Hematopoietic multipotent progenitor cell (in vitro differentiated cells): Measurements from ENCODE around the gene SPI1. TPM values are rescaled to one million over a fixed set of nuclear protein-coding genes. Genes with fewer than 3 reads are reported as not detected.
"Not testable (repeated sequence)": the region's sequence is repeated elsewhere in the genome, so short reads cannot be mapped to it uniquely, and the experiment has no call there.

Experiments used
- DNase-seq, 3 donors: peaks; one replicate each; pipeline ENCODE4 v3.0.0-alpha.2; 2011 to 2015; ENCODE audit warnings: low read depth in 2 of 3, low spot score in 2 of 3
- small RNA-seq: library from RNA; depleted of rRNA; stranded (forward); fragments of <200 nt; gene quantifications from one replicate; pipeline ENCODE3, GENCODE V24; 2012
- total RNA-seq: library from RNA; depleted of rRNA; stranded (reverse); fragments of >200 nt; gene quantifications from one replicate; pipeline ENCODE4 v1.2.3, GENCODE V29; 2012

SPI1 gene
- total RNA-seq, 1 donor, result 99.6 TPM

DNA sequence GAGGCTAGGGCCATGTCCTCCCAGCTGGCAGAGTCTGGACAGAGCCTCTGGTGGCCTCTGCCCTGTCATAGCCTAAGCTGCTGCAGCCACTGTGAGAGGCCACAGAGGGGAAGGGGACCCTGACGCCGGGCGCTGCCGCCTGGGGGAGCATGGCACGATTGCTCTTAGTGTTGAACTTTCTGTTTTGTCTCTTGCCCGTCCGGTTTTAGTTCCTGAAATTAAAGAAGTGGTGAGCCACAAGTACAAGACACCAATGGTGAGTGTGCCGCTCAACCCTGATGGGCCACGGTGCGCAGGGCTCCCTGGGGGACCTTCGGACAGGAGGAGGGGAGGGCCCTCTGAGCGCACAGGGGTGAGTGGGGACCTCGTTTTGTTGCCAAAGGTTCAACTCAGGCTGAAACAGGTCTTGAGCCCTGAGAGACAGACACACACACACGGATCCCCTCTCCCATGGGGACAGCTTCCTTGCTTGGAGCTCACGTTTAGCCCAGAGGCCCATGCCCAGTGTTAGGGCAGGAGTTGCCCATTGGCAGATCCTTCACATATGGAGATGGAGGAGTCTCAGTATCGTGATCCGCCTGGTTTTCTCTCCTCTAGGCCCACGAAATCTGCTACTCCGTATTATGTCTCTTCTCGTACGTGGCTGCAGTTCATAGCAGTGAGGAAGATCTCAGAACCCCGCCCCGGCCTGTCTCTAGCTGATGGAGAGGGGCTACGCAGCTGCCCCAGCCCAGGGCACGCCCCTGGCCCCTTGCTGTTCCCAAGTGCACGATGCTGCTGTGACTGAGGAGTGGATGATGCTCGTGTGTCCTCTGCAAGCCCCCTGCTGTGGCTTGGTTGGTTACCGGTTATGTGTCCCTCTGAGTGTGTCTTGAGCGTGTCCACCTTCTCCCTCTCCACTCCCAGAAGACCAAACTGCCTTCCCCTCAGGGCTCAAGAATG, 49.6 kb downstream of the SPI1 start:
- DNase-seq, result no peak

DNA sequence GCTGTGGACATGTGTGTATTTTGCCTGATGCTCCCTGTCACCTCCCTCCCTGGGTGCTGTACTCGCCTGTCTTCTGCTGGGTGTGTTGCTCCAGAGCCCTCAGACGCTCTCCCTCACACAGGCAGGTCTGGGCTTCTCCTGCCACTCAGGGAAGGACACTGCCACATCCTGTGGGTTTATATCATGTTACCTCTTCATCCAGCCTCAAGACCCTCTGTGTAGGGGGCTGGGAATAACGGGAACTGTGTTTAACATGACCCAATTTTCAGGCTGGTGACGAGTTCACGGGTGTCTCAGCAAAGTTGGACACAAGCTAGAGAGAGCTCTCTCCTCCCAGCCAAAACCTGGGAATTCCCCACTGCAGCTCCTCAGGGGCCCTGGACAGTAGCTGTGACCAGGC, 50.4 kb downstream of the SPI1 start:
- no peak for DNase-seq

DNA sequence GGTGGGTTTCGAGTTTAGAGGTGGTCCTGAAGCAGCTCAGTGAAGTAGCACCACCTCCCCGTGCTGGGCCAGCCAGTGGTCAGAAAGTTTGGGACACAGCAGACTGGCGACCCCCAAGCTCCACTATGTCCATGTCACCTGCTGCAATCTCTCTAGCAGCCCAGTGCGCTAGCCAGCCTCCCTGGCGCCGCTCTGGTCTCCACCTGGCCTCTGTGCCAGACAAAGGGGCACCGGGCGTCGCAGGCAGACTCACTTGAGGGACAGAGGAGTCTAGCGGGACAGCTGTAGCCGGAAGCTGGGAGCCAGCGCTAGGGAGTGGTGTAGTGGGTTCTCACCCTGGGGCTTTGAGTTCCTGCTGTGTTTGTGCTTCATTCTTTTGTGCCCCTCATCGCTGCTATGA, 51.3 kb downstream of the SPI1 start:
- no peak for DNase-seq

DNA sequence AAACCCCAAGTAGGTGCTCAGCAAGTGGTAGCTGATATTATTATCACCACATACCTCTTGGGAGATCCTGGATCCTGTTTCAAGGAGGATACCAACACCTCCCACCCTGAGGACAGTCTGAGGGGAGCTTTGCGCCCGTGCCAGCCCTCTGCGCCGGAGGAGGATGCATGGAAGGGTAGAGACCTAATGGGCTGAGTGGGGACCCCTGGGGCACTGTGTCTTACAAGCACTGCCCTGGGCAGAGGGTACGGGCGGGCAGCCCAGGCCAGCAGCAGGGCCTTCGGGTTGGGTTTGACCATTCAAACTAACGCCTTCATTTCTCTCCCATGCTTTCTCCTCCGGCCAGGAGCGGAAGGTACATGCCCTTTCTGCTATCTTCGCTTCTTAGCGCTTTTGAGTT, 52.1 kb downstream of the SPI1 start:
- DNase-seq, result no peak

DNA sequence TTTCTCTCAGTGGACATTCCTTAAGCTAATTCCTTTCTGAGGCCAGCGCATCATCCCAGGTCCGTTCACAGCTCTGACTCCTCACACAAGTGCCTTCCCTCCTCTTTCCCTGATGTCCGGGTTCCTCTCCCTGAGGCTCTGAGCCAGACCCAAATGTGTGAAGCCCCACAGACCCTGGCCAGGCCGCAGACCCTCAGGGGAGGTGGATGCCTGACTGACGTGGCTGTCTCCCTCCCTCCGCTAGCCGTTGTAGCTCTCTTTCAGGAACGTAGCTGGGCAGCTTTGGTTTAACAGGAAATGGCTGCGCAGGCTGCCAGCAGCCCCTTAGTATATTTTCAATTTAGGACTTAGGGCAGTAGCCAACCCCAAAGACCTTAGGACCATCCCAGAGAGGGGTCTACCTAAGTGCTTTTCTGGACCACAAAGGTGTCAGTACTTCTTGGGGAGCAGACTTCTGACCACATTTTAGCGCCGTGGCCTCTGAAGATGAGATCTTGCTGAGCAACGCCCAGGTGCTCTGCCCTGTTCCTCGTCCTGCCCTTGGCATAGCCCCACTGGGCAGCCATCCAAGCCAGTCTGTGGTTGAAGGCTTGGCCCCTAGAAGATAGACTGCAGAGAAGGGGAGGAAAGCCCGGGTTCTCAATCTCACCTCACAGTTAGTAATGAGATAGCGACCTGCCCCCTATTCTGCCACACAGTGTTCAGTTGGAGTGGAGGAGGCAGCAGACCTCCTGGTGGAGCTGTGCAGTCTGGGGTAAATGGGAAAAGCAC, 52.9 kb downstream of the SPI1 start:
- peak in 2 of 3 donors; percentile 28 to 55 for DNase-seq

DNA sequence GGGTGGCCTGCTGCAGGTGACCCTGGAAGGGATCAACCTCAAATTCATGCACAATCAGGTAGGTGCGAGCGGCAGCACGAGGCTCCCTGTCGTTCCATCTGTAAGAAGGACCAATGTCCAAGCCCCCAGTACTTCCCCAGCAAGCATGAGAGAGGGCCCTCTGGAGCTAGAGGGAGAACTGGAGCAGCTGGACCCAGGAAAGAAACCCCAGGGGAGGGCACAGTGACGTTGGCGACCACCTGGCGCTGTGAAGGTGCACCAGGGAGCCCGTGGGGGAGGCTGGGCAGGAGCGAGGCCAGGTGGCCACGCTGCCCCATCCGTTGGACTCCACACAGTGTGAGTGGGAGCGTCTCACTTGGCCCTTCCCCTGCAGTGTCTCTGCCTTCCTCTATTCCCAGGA, 53.8 kb downstream of the SPI1 start:
- DNase-seq, result no peak

DNA sequence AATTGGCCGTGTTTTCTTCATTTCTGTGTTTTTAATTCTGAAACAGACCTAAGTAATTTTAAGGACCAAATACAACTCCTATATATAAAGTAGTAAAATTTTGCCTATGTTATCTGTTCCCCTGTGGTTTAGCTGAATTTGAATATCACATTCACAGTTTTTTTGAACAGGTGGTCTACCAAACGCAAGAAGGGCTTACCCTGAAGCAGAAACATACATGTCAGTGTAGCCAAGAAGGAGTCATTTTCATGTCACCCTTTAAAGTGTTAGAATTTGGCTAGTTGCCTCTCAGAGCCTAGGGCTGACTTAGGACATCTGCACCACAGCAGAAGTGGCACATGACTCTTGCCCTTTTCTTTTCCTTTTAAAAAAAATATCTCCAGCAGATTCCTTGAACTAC, 60.2 kb downstream of the SPI1 start:
- no peak for DNase-seq

DNA sequence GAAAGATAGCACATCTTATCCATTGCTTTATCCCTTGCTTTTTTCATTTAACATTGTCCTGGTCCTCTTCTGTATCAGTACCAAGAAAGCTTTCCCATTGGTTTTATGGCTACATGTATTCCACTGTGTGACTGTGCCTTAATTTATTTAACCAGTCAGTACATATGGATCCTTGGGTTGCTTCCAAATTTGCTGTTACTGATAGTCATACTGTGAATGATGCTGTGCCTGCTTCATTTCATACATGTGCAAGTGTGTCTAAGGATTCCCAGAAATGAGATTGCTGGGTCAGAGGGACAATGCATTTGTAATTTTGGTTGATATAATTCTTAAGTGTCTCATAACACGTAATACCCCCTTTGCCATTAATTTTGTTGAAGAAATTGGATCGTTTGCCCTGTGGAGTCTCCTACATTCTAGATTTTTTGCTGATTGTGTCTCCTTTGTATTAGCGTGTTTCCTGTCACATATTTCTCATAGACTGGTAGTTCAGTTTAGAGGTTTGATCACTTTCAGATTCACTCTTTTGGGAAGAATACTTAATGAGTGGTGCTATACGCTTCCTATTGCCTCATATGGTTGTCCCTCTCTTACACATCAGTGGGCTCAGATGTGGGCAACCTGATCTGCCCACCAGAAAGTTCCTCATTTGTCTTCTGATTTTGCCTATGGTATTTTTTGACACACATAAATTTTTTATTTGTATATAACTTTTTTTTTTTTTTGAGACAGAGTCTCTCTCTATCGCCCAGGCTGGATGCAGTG, 61.1 kb downstream of the SPI1 start:
- DNase-seq, result no peak

DNA sequence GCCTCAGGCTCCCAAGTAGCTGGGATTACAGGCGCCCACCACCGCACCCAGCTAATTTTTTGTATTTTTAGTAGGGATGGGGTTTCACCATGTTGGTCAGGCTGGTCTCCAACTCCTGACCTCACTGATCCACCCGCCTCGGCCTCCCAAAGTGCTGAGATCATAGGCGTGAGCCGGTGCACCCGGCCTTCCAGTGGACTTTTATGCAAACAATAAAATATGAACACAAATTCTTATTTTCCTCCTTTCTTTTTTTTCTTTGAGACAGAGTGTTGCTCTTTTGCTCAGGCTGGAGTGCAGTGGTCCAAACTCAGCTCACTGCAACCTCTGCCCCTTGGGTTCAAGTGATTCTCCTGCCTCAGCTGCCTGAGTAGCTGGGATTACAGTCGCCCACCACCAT, 61.8 kb downstream of the SPI1 start:
- DNase-seq, result not testable (repeated sequence)

DNA sequence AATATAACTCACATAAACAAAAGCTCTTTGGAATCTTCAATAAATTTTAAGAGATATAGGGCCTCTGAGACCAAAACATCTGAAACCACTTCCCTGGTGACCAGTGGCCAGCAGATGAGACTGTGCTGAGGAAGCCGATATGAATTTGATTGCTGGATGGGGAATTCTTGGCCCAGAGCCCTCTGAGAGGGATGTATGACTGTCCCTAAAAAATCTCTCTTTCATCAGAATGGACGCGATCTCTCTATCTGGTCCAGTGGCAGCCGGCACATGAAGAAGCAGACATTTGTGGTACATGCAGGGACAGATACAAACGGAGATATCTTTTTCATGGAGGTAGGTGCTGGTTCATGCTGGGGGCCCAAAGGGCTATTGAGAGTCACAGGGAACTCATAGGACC, 63.4 kb downstream of the SPI1 start:
- no peak for DNase-seq

DNA sequence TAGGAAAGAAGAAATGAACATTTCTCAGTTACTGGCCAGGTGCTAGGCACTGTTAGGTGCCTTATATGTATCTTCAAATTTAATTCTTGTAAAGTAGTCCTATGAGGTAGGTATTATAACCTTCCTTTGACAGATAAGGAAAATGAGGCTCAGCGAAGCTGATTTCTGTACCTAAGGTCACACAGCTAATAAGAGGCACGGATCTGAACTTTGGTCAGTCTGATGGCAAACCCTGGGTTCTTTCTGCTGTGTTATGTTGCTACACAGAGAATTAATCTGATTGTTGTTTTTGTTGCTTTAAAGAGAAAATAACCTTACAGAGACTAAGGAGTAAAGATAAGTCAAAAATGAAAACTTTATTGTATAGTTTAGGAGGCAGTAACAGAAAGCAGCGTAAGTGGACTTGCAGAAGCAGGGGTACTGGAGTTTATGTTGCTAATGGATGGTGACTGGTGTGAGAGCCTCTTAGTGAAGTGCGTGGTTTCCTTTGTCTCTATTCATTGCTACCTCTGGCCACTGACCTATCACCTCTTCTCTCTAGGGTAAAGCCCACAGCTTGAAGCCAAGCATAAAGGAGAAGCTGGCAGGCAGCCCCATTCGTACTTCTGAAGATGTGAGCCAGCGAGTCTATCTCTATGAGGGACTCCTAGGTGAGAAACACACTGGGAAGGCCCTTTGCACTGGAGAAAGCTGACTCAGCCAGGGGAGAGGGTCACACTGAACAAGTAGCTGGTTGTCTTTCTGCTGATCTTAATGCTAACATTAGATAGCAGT, 70.1 kb downstream of the SPI1 start:
- no peak for DNase-seq

DNA sequence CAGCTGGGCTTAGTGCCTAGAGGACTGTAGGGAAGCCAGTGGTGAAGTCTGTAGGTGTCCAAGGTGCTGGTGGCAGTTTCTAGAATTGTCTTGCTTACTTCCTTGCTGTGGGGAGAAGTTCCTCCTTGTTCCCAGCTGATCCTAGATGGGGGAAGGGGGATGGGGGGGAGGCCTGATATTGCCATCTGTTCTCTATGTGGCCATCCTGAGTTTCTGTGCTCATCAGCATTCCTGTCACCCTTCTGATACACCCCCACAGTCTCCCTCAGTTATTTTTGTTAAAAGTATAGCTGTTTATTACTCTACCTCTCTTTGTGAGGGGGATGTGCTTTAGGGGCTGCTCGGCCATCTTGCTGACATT, 71.9 kb downstream of the SPI1 start:
- no peak for DNase-seq

DNA sequence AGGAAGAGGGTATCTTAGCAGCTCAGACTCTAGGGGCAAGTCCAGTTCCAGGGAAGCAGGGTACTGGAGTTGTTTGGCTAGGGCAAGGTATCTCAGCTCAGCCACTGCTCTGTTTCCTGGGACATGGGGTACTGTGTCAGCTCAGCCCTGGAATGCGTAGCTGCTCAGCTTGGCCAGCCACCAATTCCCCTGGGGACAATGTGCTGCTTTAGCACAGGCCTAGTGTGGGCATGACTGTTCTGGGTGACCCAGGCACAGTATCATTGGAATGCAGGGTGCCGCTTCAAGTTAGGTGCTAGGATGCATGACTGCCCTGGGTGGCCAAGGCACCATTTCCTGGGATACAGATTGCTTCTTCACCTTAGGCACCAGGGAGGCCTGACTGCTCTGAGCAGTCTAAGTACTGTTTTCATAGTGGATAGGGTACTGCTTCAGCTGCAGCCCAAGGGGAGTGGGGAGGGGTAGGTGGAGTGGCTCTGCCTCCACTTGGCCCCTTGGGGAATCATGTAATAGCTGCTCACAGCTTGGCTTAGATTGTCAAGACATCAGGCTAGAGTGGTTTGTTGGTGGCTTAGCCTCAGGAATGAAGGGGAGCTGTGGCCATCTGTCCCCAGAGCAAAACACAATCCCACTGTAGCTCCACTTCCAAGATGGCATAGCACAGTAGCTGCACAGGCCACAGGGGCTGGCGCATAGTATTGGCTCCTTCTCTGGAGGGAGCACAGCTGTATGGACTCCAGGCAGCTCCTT, 72.4 kb downstream of the SPI1 start:
- no peak for DNase-seq

Small RNA genes lying within 50 kb of the gene (small RNA-seq; reads per million reads assigned to genes)
- not detected for gene MIR4487

Other genes starting within 250 kb of the SPI1 start
- gene ARFGAP2, start 201.7 kb downstream of the SPI1 start, total RNA-seq, result 276 TPM
- 1.9 TPM for gene PACSIN3, start 192.1 kb downstream of the SPI1 start, total RNA-seq
- gene DDB2, start 163.6 kb downstream of the SPI1 start, total RNA-seq, result 25.9 TPM
- 37.4 TPM for gene ACP2, start 129.7 kb downstream of the SPI1 start, total RNA-seq
- gene NR1H3, start 120.6 kb downstream of the SPI1 start, total RNA-seq, result 69.5 TPM
- gene MADD, start 108.4 kb downstream of the SPI1 start, total RNA-seq, result 116 TPM
- gene MYBPC3, start 25.8 kb downstream of the SPI1 start, total RNA-seq, result 0.27 TPM
- 26.4 TPM for gene SLC39A13, start 30.0 kb upstream of the SPI1 start, total RNA-seq
- 60.3 TPM for gene PSMC3, start 47.9 kb upstream of the SPI1 start, total RNA-seq
- gene RAPSN, start 70.6 kb upstream of the SPI1 start, total RNA-seq, result 0.54 TPM
- gene CELF1, start 174.6 kb upstream of the SPI1 start, total RNA-seq, result 94.5 TPM
- gene PTPMT1, start 187.1 kb upstream of the SPI1 start, total RNA-seq, result 110 TPM
- 33.1 TPM for gene KBTBD4, start 200.4 kb upstream of the SPI1 start, total RNA-seq
- 97.8 TPM for gene NDUFS3, start 200.5 kb upstream of the SPI1 start, total RNA-seq
- 0.27 TPM for gene FAM180B, start 208.1 kb upstream of the SPI1 start, total RNA-seq
- 97.2 TPM for gene C1QTNF4, start 215.9 kb upstream of the SPI1 start, total RNA-seq